IPS-18a (cell line): ENCODE results near the gene GNPTAB.

Source experiments
- H3K27ac ChIP-seq: one replicate; pipeline ENCODE4 v1.5.1; 2013; ENCODE audit warnings: low read length
- H3K27me3 ChIP-seq: one replicate; pipeline ENCODE4 v1.6.1; 2013; ENCODE audit warnings: mild to moderate bottlenecking, low read length; ENCODE audit not compliant: control insufficient read depth, insufficient read depth
- H3K36me3 ChIP-seq: one replicate; pipeline ENCODE4 v1.6.1; 2013; ENCODE audit warnings: low read depth, low read length; ENCODE audit not compliant: control insufficient read depth
- H3K4me1 ChIP-seq: one replicate; pipeline ENCODE4 v1.6.1; 2013; ENCODE audit warnings: low read depth, low read length; ENCODE audit not compliant: control insufficient read depth
- H3K4me3 ChIP-seq: one replicate; pipeline ENCODE4 v1.5.1; 2013; ENCODE audit warnings: low read length
- H3K9ac ChIP-seq: one replicate; pipeline ENCODE4 v1.6.1; 2013; ENCODE audit warnings: mild to moderate bottlenecking, low read length, moderate library complexity
- H3K9me3 ChIP-seq: one replicate; pipeline ENCODE4 v1.6.1; 2013; ENCODE audit warnings: low read depth, low read length; ENCODE audit not compliant: control insufficient read depth

Gene GNPTAB

DNA sequence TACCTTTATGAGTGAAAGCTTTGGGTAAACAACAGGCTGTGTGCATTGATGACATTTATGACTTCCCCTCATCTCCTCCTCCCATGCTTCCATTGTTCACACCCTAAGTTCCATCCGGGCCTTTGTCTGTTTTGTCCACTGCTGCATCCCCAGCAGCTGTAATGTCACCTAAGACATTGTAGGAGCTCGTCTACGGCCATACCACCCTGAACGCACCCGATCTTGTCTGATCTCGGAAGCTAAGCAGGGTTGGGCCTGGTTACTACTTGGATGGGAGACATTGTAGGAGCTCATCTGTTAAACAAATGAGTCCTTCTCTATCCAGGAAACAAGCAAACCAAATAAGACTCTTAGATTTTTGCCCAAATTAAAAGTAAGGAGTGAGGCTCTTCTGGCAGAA lies 51.1 kb downstream of the GNPTAB start:
- Histone ChIP-seq H3K4me1 (no peaks in the 10 kb centered on the region), H3K9me3 (no peaks in the 10 kb centered on the region), H3K4me3 (no peak overlapping the region), H3K9ac (no peak overlapping the region), H3K27ac (no peak overlapping the region), H3K36me3 (peaks cover 3% of the 10 kb centered on the region), H3K27me3 (no peaks in the 10 kb centered on the region)

DNA sequence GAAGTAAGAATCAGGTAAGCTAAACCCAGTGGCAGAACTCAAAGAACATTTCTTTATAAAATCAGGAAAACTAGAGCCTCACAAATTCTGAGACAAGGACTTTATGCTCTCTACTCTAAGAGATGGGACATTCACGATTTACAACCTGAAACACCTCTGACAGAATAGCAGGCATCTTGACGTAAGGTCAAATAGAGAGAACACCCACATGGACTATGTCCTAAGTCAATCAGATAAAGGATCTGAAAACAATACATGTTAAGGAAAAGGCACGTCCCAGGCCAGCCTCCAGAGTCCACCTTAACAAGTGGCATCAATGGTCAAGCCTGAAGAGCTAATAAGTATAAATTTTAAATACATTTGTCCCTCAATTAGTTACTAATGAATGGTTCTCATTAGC lies 51.6 kb downstream of the GNPTAB start:
- no peak overlapping the region for H3K4me3 ChIP-seq
- H3K27me3 ChIP-seq = no peaks in the 10 kb centered on the region
- H3K9ac ChIP-seq = no peak overlapping the region
- no peaks in the 10 kb centered on the region for H3K9me3 ChIP-seq
- no peak overlapping the region for H3K27ac ChIP-seq
- peaks cover 3% of the 10 kb centered on the region for H3K36me3 ChIP-seq
- no peaks in the 10 kb centered on the region for H3K4me1 ChIP-seq

DNA sequence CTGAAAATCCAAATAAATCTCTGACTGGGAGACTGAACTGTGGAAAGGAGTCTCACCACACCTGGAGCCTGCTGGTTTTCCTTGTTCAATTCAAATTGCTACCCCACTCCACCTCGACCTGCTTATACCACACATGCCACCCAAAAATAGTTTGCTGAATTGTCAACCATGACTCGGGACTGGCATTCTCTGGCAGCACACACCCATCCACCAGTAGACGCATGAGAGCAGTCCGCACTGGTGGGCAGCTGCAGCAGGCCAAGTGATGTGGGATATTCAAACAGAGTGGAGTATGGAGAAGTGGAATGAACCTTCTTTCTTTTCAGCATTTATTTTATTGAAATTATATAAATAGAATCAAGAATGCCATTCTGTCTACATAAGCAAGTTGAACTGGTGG lies 52.8 kb downstream of the GNPTAB start:
- no peaks in the 10 kb centered on the region for H3K27me3 ChIP-seq
- no peaks in the 10 kb centered on the region for H3K9me3 ChIP-seq
- H3K27ac ChIP-seq = no peak overlapping the region
- H3K36me3 ChIP-seq = peaks cover 3% of the 10 kb centered on the region
- H3K9ac ChIP-seq = no peak overlapping the region
- H3K4me1 ChIP-seq = no peaks in the 10 kb centered on the region
- no peak overlapping the region for H3K4me3 ChIP-seq

DNA sequence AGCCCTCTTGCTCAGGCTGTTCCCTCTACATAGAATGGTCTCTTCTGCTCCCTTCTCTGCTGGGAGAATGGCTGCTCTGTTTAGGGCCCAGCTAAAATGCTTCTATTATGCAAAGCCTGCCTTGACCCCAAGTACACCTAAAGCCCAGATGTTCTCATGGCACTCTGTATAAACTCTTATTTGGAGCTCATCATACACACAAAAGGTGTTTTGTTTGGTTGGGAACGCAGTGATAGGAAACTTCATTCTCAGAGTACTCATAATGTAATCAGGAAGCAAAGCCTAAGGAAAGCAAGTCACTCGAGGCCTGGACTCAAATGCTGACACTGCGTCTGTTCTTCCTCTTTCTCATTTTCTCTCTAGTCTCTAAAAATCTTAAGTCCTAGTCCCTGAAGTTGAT lies 53.3 kb downstream of the GNPTAB start:
- Histone ChIP-seq H3K36me3 (peaks cover 3% of the 10 kb centered on the region), H3K4me1 (no peaks in the 10 kb centered on the region), H3K27me3 (no peaks in the 10 kb centered on the region), H3K27ac (no peak overlapping the region), H3K9ac (no peak overlapping the region), H3K4me3 (no peak overlapping the region), H3K9me3 (no peaks in the 10 kb centered on the region)

DNA sequence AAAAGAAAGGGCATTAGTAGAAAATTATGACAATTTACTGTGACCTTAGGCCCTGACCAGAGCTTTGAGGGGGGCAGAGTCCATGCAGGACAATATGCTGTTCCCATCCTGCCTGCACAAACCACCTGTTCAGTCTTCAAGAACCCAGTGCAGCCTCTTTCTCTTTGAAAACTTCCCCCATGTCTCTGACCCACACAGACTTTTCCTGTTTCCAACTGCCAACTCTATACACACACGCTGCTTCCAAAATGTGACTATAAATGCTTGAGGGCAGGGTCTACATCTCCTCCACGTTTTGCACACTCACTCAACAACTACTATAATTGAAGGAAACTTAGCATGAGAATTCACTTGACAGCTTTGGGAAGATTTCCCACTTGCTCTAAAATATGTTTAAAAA lies 54.9 kb downstream of the GNPTAB start:
- Histone ChIP-seq H3K9me3 (no peaks in the 10 kb centered on the region), H3K4me3 (no peak overlapping the region), H3K27ac (no peak overlapping the region), H3K9ac (no peak overlapping the region), H3K36me3 (no peaks in the 10 kb centered on the region), H3K27me3 (no peaks in the 10 kb centered on the region), H3K4me1 (no peaks in the 10 kb centered on the region)

DNA sequence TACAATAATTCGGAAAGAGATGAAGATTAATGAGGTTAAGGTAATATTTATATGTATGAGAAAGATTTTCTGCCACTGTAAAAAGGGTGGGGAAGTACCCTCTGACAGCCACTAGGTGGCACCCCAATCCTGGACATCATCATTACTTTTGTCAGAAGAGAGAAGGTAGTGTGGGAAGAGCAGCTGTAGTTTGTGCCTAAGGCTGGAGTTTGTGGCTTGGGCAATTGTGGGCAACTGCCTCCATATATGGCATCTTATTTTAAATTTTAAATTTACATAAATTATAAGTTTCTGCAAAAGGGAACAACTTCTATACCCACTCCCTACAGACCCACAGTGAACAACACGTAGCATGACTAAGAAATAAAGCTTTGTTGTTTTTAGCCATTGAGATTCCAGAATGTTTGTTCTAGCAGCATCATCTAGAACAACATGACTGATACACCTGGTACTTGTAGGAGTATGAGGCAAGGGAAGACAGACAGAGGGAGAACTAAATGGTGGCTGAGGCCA lies 57.1 kb downstream of the GNPTAB start:
- peaks cover 9% of the 10 kb centered on the region for H3K36me3 ChIP-seq
- no peaks in the 10 kb centered on the region for H3K4me1 ChIP-seq
- H3K27ac ChIP-seq = no peak overlapping the region
- H3K27me3 ChIP-seq = no peaks in the 10 kb centered on the region
- no peak overlapping the region for H3K4me3 ChIP-seq
- H3K9ac ChIP-seq = no peak overlapping the region
- no peaks in the 10 kb centered on the region for H3K9me3 ChIP-seq

DNA sequence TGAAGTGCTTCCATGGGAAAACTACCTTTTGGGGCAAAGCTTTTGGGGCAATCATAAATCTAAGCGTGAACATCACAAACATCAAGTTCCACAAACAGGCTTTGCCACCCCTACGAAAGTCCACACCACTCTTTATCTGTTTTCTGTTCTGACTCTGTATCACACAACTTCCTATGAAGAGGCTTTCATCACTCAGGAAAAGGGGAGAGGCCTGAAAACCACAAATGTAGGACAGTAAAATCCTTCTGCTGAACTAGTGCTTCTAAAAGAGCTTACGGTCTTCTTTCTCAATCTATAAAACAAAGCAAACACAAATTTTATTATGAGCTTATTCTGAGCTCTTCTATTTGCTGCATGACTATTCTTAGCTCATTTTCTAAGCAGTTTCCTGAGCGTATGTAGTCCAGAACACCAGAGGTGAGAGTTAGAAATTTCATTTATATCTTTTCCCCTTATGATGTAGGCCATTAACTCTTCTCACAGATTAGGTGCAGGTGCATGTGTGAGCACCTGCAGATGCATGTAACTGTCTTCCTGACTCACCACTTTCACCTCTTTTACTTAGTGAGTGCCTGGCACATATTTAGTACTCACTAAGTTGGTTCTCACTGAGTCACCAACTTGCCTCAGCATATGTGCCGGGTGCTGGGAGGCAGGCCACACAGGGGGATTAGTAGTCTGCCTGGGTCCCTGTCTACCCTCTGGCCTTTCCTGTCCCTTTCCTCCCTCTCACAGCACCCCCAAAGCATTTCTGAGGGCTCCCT lies 58.6 kb downstream of the GNPTAB start:
- Histone ChIP-seq H3K9me3 (no peaks in the 10 kb centered on the region), H3K9ac (no peak overlapping the region), H3K27me3 (no peaks in the 10 kb centered on the region), H3K4me1 (no peaks in the 10 kb centered on the region), H3K27ac (no peak overlapping the region), H3K36me3 (peaks cover 9% of the 10 kb centered on the region), H3K4me3 (no peak overlapping the region)

DNA sequence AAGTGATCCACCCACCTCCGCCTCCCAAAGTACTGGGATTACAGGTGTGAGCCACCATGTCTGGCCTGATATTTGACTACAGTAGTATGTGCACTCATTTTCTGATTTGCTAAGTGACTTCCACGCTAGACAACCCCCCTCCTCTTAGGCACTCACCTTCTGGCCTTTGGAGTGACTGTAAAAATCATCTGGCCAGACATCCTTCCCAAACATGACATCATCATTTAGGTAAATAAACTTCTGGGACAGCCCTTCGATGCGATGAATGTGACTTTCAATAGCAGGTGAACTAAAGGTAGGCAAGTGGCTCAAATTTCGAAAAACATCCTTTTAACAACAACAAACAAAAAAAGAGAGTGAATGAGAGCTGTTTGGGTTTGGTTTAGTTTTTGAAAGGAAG lies 60.9 kb downstream of the GNPTAB start:
- Histone ChIP-seq H3K27ac (no peak overlapping the region), H3K36me3 (peaks cover 9% of the 10 kb centered on the region), H3K9me3 (no peaks in the 10 kb centered on the region), H3K4me3 (no peak overlapping the region), H3K9ac (no peak overlapping the region), H3K27me3 (no peaks in the 10 kb centered on the region), H3K4me1 (no peaks in the 10 kb centered on the region)

DNA sequence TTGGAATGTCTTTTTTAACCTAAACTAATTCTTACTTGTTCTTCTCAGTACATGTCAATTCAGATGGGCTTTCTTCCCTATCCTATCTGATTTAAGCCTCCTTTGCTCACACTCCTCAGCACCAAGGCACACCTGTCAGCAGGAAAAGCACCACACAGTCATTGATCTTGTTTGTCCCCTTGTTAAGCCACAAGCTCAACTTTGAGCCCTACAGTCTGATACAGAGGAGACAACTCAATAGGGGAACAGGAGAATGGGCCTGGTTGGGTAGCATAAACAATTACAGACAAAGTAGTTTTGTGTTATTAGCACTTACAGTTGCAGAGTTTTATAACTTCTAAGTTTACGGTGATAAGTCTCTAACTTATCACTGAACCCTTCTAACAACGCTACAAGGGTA lies 62.0 kb downstream of the GNPTAB start:
- H3K9ac ChIP-seq = no peak overlapping the region
- H3K27ac ChIP-seq = no peak overlapping the region
- peaks cover 9% of the 10 kb centered on the region for H3K36me3 ChIP-seq
- H3K4me3 ChIP-seq = no peak overlapping the region
- no peaks in the 10 kb centered on the region for H3K9me3 ChIP-seq
- no peaks in the 10 kb centered on the region for H3K27me3 ChIP-seq
- no peaks in the 10 kb centered on the region for H3K4me1 ChIP-seq

DNA sequence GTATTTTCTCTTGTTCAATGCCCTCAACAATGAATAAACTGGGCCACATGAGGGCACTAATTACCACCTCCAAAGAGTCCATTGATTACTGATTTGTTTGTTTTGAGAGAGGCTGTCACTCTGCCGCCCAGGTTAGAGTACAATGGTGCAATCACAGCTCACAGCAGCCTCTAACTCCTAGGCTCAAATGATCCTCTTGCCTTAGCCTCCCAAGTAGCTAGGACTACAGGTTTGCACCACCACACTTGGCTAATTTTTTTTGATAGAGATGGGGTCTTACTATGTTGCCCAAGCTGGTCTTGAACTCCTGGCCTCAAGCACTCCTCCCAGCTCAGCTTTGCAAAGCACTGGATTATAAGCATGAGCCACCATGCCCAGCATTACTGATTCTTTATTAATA lies 63.2 kb downstream of the GNPTAB start:
- H3K4me1 ChIP-seq = no peaks in the 10 kb centered on the region
- no peaks in the 10 kb centered on the region for H3K9me3 ChIP-seq
- H3K27ac ChIP-seq = no peak overlapping the region
- H3K9ac ChIP-seq = no peak overlapping the region
- H3K27me3 ChIP-seq = no peaks in the 10 kb centered on the region
- peaks cover 9% of the 10 kb centered on the region for H3K36me3 ChIP-seq
- no peak overlapping the region for H3K4me3 ChIP-seq

DNA sequence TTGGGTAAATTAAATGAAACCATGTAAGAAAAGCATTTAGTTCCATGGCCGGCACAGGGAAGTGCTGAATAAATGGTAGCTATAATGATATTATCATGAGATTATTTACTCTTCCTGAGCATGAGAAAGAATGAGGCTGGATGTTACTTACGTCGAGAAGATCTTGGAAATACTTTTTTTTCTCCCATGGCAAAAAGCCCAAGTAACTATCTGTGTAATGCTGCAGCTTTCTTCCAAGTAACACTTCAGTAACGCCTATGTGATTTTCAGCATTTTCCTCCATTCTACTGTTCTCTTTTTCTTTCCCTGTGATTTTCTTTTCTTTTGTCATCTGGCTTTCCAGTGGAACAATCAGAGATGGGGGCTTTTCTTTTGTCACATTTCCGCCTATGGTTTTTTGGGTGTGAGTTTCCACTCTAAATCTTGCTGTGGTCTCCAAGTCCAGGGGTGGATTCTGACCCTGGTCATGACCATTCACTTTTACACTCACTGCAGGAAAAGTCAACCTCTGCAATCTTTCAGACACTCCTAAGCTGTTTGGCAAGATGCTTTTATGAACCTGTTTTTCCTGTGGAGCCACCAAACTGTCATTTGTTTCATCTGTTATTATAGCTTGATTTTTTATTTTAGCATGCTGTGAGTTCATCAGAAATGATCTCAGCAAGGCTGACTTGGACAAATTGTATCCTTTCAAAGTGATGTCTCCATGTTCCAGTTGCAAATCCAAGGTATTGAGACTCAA lies 66.5 kb downstream of the GNPTAB start:
- peaks cover 11% of the 10 kb centered on the region for H3K36me3 ChIP-seq
- peaks cover 12% of the 10 kb centered on the region for H3K4me1 ChIP-seq
- H3K4me3 ChIP-seq = no peak overlapping the region
- no peaks in the 10 kb centered on the region for H3K9me3 ChIP-seq
- H3K9ac ChIP-seq = no peak overlapping the region
- no peaks in the 10 kb centered on the region for H3K27me3 ChIP-seq
- no peak overlapping the region for H3K27ac ChIP-seq
